Spleen (tissue), 11 donors: Measurements from ENCODE around the gene DLG2. TPM values are rescaled to one million over a fixed set of nuclear protein-coding genes. Genes with fewer than 3 reads are reported as not detected.
A peak's percentile ranks its signal among the peaks of the same experiment; 100 is the strongest.
"Not testable (repeated sequence)": the region's sequence is repeated elsewhere in the genome, so short reads cannot be mapped to it uniquely, and the experiment has no call there.

Experiments used
- DNase-seq: peaks from one replicate; pipeline ENCODE4 v3.0.0-alpha.2; 2020
- H3K27ac ChIP-seq, 8 donors: fragments of 200-600 bp; sonication (generic) in 7 of 8; 1 replicate in 4 of 8; 2 replicates in 4 of 8; pipeline versions ENCODE4 v1.5.0 to v1.8.0; 2016 to 2021; ENCODE audit warnings: inconsistent platforms in 4 of 8, mild to moderate bottlenecking in 4 of 8, moderate library complexity in 1 of 8
- H3K27me3 ChIP-seq, 7 donors: fragments of 200-600 bp; sonication (generic) in 6 of 7; replicated peaks in 1 of 7; 1 replicate in 4 of 7; 2 replicates in 3 of 7; pipeline versions ENCODE4 v1.5.0 to v1.8.0; 2016 to 2021; ENCODE audit warnings: inconsistent platforms in 3 of 7, mild to moderate bottlenecking in 1 of 7
- H3K36me3 ChIP-seq, 6 donors: fragments of 200-600 bp; sonication (generic) in 5 of 6; 1 replicate in 4 of 6; 2 replicates in 2 of 6; pipeline versions ENCODE4 v1.5.0 to v1.8.0; 2016 to 2021; ENCODE audit warnings: inconsistent platforms in 2 of 6
- H3K4me1 ChIP-seq, 6 donors: fragments of 200-600 bp; sonication (generic) in 5 of 6; 1 replicate in 3 of 6; 2 replicates in 3 of 6; pipeline versions ENCODE4 v1.5.0 to v1.8.0; 2016 to 2021; ENCODE audit warnings: inconsistent platforms in 3 of 6
- H3K4me3 ChIP-seq, 8 donors: fragments of 200-600 bp; sonication (generic) in 7 of 8; 1 replicate in 4 of 8; 2 replicates in 4 of 8; pipeline versions ENCODE4 v1.5.0 to v1.8.0; 2016 to 2021; ENCODE audit warnings: inconsistent platforms in 4 of 8, mild to moderate bottlenecking in 4 of 8, moderate library complexity in 2 of 8
- H3K9me3 ChIP-seq, 8 donors: fragments of 200-600 bp; sonication (generic) in 7 of 8; 1 replicate in 4 of 8; 2 replicates in 4 of 8; pipeline versions ENCODE4 v1.5.0 to v1.8.0; 2016 to 2021; ENCODE audit warnings: inconsistent platforms in 4 of 8
- POLR2A ChIP-seq, 3 donors: fragments of 450-650 bp; IDR thresholded peaks; one replicate each; pipeline ENCODE4 v1.5.1; 2017; ENCODE audit warnings: antibody characterized with exemption in 3 of 3, mild to moderate bottlenecking in 1 of 3
- POLR2AphosphoS5 ChIP-seq, 3 donors: sonication (generic); formaldehyde crosslinking; IDR thresholded peaks; one replicate each; pipeline ENCODE4 v1.5.1; 2017; ENCODE audit warnings: antibody characterized with exemption in 3 of 3
- WGBS, 5 donors: extraction: QIAGEN DNeasy Blood & Tissue Kit in 3 of 5; methylation state at CpG; one replicate each; pipeline versions ENCODE4 v1.1.5 to v1.1.7; 2013 to 2018; 5-methylcytosine and 5-hydroxymethylcytosine counted together
- intact Hi-C: fragments of 100-400 bp; cut with DNase I; formaldehyde crosslinking; loops from one replicate; pipeline ENCODE4 v1.15.0; 2023; ENCODE audit warnings: low total_unique reads
- polyA plus RNA-seq, 3 donors: library from polyadenylated mRNA; stranded (reverse); fragments of 200-250 nt; gene quantifications; one replicate each; pipeline ENCODE4 v1.2.1, GENCODE V29; 2013
- total RNA-seq, 7 donors: library from RNA; depleted of rRNA in 3 of 7; stranded (reverse); fragments of >200 nt in 3 of 7; fragmentation: NEBNext Ultra II Directional in 4 of 7; extraction: Animal tissue kit (Norgen Biotek cat#: 25700) in 4 of 7; gene quantifications; one replicate each; pipeline versions ENCODE4 v1.1.0 to v1.2.1, GENCODE V29; 2016 to 2021
- TF ChIP-seq, protein P1 (sequence below), 11 experiments: fragments of 200-600 bp in 7 of 11; fragments of 450-650 bp in 4 of 11; sonication (generic) in 4 of 11; IDR thresholded peaks in 8 of 11; conservative IDR thresholded peaks in 3 of 11; 1 replicate in 7 of 11; 2 replicates in 4 of 11; pipeline versions ENCODE4 v1.4.0 to v1.8.0; 2016 to 2021; ENCODE audit warnings: antibody characterized with exemption in 11 of 11, inconsistent platforms in 4 of 11, mild to moderate bottlenecking in 1 of 11
- donor health status: healthy with polysubstance abuse.
- donor health status: DM: no; HTN: no; CAD: no; lungs with moderate emphysema.
- donor health status: DM: no; HTN: no; CAD: no.
- donor health status: Bipolar disorder and iron deficiency.
- donor health status: healthy.
- donor health status: DM: no; HTN: no; CAD: no.
- donor health status: DM: yes; HTN: yes; CAD: no.

The DLG2 gene
- total and polyA plus RNA-seq, 10 donors = 0.43 to 12.7 (median 7.9) TPM

DNA sequence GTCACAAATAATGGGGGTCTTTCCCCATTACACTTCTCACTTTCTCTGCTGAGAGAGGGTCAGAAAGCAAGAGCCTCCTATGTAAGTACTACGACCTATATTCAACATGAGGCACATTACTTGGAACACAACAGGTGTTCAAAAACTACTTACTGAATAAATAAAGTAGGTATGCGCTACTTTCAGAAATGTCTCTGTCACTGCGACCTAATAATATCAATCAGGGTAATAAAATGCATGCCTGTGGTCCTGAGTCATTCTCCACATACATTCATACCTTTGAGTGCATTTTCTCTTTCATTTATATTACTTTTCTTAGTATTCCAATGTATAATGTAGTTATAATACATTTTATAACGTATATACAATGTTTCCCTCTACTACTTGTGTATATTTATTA lies 838.9 kb downstream of the DLG2 start:
- Histone ChIP-seq H3K27me3 (no peaks in the 10 kb centered on the region), H3K9me3 (peaks cover 0 to 9% (median 0%) of the 10 kb centered on the region in 8 donors), H3K36me3 (no peaks in the 10 kb centered on the region), H3K4me3 (no peak overlapping the region), H3K4me1 (no peaks in the 10 kb centered on the region), H3K27ac (no peak overlapping the region)
- TF ChIP-seq POLR2A (IDR thresholded peaks at IDR 0.05) = no peak
- no peak for TF ChIP-seq POLR2AphosphoS5 (IDR thresholded peaks at IDR 0.05)
- TF ChIP-seq, protein P1, sequence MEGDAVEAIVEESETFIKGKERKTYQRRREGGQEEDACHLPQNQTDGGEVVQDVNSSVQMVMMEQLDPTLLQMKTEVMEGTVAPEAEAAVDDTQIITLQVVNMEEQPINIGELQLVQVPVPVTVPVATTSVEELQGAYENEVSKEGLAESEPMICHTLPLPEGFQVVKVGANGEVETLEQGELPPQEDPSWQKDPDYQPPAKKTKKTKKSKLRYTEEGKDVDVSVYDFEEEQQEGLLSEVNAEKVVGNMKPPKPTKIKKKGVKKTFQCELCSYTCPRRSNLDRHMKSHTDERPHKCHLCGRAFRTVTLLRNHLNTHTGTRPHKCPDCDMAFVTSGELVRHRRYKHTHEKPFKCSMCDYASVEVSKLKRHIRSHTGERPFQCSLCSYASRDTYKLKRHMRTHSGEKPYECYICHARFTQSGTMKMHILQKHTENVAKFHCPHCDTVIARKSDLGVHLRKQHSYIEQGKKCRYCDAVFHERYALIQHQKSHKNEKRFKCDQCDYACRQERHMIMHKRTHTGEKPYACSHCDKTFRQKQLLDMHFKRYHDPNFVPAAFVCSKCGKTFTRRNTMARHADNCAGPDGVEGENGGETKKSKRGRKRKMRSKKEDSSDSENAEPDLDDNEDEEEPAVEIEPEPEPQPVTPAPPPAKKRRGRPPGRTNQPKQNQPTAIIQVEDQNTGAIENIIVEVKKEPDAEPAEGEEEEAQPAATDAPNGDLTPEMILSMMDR (IDR thresholded peaks at IDR 0.05 in 8 of 11, conservative IDR thresholded peaks at IDR 0.05 in 3 of 11) = no peak
- 71 to 85% (median 82%) methylated on average over 4 of the region's 4 CpGs for WGBS, 5 donors
- intact Hi-C loops = no loop called here
- DNase-seq = no peak

DNA sequence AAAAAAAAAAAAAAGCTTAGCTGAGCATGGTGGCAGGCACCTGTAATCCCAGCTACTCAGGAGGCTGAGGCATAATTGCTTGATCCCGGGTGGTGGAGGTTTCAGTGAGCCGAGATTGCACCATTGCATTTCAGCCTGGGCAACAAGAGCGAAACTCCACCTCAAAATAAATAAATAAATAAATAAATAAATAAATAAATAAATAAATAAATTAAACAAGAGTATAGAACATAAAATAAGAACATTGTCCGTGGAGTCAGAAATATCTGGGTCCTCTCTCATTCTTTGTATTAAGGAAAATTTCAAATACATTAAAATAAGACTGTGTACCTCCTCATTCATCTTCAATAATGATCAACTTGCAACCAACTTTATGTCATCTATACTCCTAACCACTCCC lies 843.0 kb downstream of the DLG2 start:
- H3K9me3 ChIP-seq, H3K27ac ChIP-seq, DNase-seq, H3K27me3 ChIP-seq, H3K36me3 ChIP-seq, H3K4me3 ChIP-seq, H3K4me1 ChIP-seq, intact Hi-C loops: not testable (repeated sequence)
- WGBS, 5 donors = 79 to 90% (median 89%) methylated on average over 4 of the region's 4 CpGs

DNA sequence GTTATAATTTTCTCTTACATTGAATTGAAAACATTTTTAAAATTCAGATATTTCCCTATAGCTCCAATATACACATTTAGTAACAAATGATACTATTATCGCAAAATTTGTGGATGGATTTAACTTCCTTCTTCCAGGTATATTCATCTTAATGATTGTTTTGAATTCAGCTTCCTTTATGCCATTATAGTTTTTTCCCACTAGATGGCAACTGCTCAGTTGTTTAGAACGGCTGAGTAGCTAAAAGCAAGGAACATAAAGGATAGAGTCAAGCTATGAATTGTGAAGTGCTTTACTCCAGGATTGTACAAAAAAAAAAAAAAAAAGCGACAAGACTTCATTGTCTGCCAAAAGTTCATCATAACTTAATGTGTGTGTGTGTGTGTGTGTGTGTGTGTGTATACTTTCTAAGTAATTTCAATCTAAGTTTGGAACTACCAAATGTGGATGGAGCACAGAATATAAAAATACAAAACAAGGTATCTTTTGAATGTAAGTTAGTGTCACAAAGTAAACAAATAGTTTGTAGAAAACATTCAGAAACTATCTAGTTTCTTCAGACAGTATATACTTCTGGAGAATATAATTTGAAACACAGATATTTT lies 846.4 kb downstream of the DLG2 start:
- Histone ChIP-seq H3K27ac (no peak overlapping the region), H3K36me3 (no peaks in the 10 kb centered on the region), H3K27me3 (no peaks in the 10 kb centered on the region), H3K4me1 (no peaks in the 10 kb centered on the region), H3K4me3 (no peak overlapping the region), H3K9me3 (no peaks in the 10 kb centered on the region)
- 17 to 28% (median 23%) methylated on average over 3 of the region's 3 CpGs for WGBS, 5 donors
- intact Hi-C loops = no loop called here
- TF ChIP-seq POLR2A (IDR thresholded peaks at IDR 0.05) = no peak
- no peak for TF ChIP-seq POLR2AphosphoS5 (IDR thresholded peaks at IDR 0.05)
- TF ChIP-seq, protein P1 (IDR thresholded peaks at IDR 0.05 in 8 of 11, conservative IDR thresholded peaks at IDR 0.05 in 3 of 11) = peak in 6 of 11 experiments; percentile 33 to 42 (median 36)
- no peak for DNase-seq

- no peak for DNase-seq
- Histone ChIP-seq H3K9me3 (peaks cover 0 to 43% (median 22%) of the 10 kb centered on the region in 8 donors), H3K4me3 (no peak overlapping the region), H3K27me3 (no peaks in the 10 kb centered on the region), H3K36me3 (no peaks in the 10 kb centered on the region), H3K4me1 (no peaks in the 10 kb centered on the region), H3K27ac (no peak overlapping the region)
- intact Hi-C loops = no loop called here
- 80 to 99% (median 93%) methylated on average over 2 of the region's 2 CpGs for WGBS, 5 donors
- TF ChIP-seq, protein P1 (IDR thresholded peaks at IDR 0.05 in 8 of 11, conservative IDR thresholded peaks at IDR 0.05 in 3 of 11) = no peak
- TF ChIP-seq POLR2A (IDR thresholded peaks at IDR 0.05) (no peak), POLR2AphosphoS5 (IDR thresholded peaks at IDR 0.05) (no peak)
Measured at GRCh38 chr11:84775503-84775902, 851.6 kb downstream of the DLG2 start.

GRCh38 chr11:84763931-84764330 lies 863.2 kb downstream of the DLG2 start:
- H3K4me3 ChIP-seq = no peak overlapping the region
- intact Hi-C loops = no loop called here
- H3K9me3 ChIP-seq = peaks cover 0 to 12% (median 5%) of the 10 kb centered on the region in 8 donors
- DNase-seq = no peak
- no peak for TF ChIP-seq POLR2AphosphoS5 (IDR thresholded peaks at IDR 0.05)
- TF ChIP-seq, protein P1 (IDR thresholded peaks at IDR 0.05 in 8 of 11, conservative IDR thresholded peaks at IDR 0.05 in 3 of 11) = no peak
- TF ChIP-seq POLR2A (IDR thresholded peaks at IDR 0.05) = no peak
- no peak overlapping the region for H3K27ac ChIP-seq
- H3K4me1 ChIP-seq = no peaks in the 10 kb centered on the region
- no peaks in the 10 kb centered on the region for H3K27me3 ChIP-seq
- no peaks in the 10 kb centered on the region for H3K36me3 ChIP-seq
